SU-DHL-6 (cell line): ENCODE measurements around the gene MAPK14.
"Not testable (repeated sequence)": the region's sequence is repeated elsewhere in the genome, so short reads cannot be mapped to it uniquely, and the experiment has no call there.

ENCODE experiments used
- H2AFZ ChIP-seq: fragments of 200-600 bp; sonication (generic); 2 replicates; pipeline ENCODE4 v1.6.1; 2014; ENCODE audit warnings: low read depth, mild to moderate bottlenecking, moderate library complexity, mixed read lengths, antibody characterized with exemption, low read length; ENCODE audit not compliant: severe bottlenecking
- H3F3A ChIP-seq: fragments of 200-600 bp; shearing (Covaris generic); 2 replicates; pipeline ENCODE4 v1.6.0; 2016; ENCODE audit warnings: antibody characterized with exemption, mild to moderate bottlenecking; ENCODE audit not compliant: insufficient read depth
- H3K27ac ChIP-seq: fragments of 200-600 bp; sonication (generic); 2 replicates; pipeline ENCODE4 v1.5.1; 2016; ENCODE audit warnings: low read depth, mild to moderate bottlenecking, low read length, moderate library complexity, mixed read lengths
- H3K27me3 ChIP-seq: fragments of 200-600 bp; sonication (generic), shearing (Covaris generic); 2 replicates; pipeline ENCODE4 v1.6.0; 2014; ENCODE audit warnings: mild to moderate bottlenecking, low read length
- H3K36me3 ChIP-seq: fragments of 200-600 bp; sonication (generic); 2 replicates; pipeline ENCODE4 v1.6.1; 2014; ENCODE audit warnings: mild to moderate bottlenecking, low read length, mixed read lengths
- H3K4me2 ChIP-seq: fragments of 300-600, 200-600 bp; shearing (Covaris generic), sonication (generic); 2 replicates; pipeline ENCODE4 v1.6.0; 2014; ENCODE audit warnings: low read length, low read depth, mild to moderate bottlenecking; ENCODE audit not compliant: poor library complexity, severe bottlenecking
- H3K4me3 ChIP-seq: fragments of 200-600 bp; sonication (generic); 2 replicates; pipeline ENCODE4 v1.5.1; 2014; ENCODE audit warnings: antibody characterized with exemption, low read length, mild to moderate bottlenecking, mixed read lengths; ENCODE audit not compliant: insufficient read depth, poor library complexity, severe bottlenecking
- H3K79me2 ChIP-seq: fragments of 200-600 bp; sonication (generic); 2 replicates; pipeline ENCODE4 v1.6.1; 2014; ENCODE audit warnings: mild to moderate bottlenecking, low read length, moderate library complexity; ENCODE audit not compliant: insufficient read depth
- H3K9ac ChIP-seq: fragments of 200-600 bp; sonication (generic); 2 replicates; pipeline ENCODE4 v1.7.0; 2014; ENCODE audit warnings: mild to moderate bottlenecking, low read length
- H3K9me2 ChIP-seq: fragments of 200-600 bp; sonication (generic); replicated peaks from 2 replicates; pipeline ENCODE4 v1.6.1; 2014; ENCODE audit warnings: low read length; ENCODE audit not compliant: insufficient read depth
- H3K9me3 ChIP-seq: fragments of 200-600 bp; sonication (generic); 2 replicates; pipeline ENCODE4 v1.6.1; 2014; ENCODE audit warnings: low read length, mixed read lengths; ENCODE audit not compliant: insufficient read depth
- H4K20me1 ChIP-seq: fragments of 200-600 bp; sonication (generic); 2 replicates; pipeline ENCODE4 v1.6.1; 2014; ENCODE audit warnings: low read depth, mild to moderate bottlenecking, antibody characterized with exemption, low read length, moderate library complexity, mixed read lengths
- EZH2phosphoT487 ChIP-seq: fragments of 200-600 bp; sonication (generic), shearing (Covaris generic); conservative IDR thresholded peaks from 2 replicates; pipeline ENCODE4 v1.6.1; 2018; ENCODE audit warnings: mild to moderate bottlenecking, antibody characterized with exemption, low read length, moderate library complexity, mixed read lengths
- TF ChIP-seq, protein P1 (sequence below): fragments of 200-600 bp; sonication (generic); IDR thresholded peaks from one replicate; pipeline ENCODE4 v1.5.1; 2017; ENCODE audit warnings: antibody characterized with exemption, mild to moderate bottlenecking, low read length, moderate library complexity; ENCODE audit not compliant: insufficient read depth, poor library complexity, severe bottlenecking

Gene MAPK14

DNA sequence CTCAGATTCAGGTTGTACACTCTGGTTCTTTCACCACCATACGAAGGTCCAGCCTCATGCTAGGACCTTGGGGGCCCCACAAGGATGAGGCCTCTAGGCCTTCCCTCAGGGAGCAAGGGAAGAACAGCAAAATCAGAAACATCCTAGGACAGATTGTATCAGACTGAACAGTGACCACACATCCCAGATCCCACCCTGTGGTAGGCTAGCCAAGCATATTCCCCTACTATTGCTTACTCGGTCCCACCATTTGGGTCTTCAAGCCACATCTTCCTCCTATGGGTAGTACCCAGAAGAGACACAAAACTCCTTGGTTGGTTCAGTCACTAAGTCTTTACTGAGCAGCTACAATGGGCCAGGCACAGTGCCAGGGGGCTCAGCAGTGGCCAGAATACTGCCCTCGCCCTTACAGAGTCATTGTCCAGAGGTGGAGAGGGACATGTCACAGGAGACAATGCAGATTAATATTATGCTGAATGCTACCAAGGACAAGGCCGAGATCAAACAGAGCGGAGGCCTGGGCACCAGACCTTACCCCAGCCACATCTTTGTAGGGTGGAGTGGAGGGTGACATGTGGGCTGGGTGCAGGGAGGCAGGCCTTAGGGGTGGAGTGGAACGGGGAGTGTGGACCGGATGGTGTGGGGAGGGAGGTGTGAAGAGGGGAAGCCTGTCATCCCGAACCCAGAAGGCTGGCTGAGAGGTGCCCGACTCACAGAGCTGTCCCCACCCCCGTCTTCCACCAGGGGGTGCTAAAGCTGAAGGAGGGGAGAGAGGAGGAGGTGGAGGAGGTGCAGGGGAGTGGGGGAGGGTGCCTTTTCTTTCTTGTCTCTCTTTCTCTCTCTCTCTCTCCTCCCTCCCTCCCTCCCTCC, 95.9 kb downstream of the MAPK14 start:
- peaks cover 18% of the 10 kb centered on the region for H3F3A ChIP-seq
- no peaks in the 10 kb centered on the region for H3K79me2 ChIP-seq
- H3K9me2 ChIP-seq: no peaks in the 10 kb centered on the region
- TF ChIP-seq EZH2phosphoT487: no peak
- TF ChIP-seq, protein P1, sequence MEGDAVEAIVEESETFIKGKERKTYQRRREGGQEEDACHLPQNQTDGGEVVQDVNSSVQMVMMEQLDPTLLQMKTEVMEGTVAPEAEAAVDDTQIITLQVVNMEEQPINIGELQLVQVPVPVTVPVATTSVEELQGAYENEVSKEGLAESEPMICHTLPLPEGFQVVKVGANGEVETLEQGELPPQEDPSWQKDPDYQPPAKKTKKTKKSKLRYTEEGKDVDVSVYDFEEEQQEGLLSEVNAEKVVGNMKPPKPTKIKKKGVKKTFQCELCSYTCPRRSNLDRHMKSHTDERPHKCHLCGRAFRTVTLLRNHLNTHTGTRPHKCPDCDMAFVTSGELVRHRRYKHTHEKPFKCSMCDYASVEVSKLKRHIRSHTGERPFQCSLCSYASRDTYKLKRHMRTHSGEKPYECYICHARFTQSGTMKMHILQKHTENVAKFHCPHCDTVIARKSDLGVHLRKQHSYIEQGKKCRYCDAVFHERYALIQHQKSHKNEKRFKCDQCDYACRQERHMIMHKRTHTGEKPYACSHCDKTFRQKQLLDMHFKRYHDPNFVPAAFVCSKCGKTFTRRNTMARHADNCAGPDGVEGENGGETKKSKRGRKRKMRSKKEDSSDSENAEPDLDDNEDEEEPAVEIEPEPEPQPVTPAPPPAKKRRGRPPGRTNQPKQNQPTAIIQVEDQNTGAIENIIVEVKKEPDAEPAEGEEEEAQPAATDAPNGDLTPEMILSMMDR: peak; percentile 60
- H4K20me1 ChIP-seq: no peaks in the 10 kb centered on the region
- no peaks in the 10 kb centered on the region for H3K9me3 ChIP-seq
- H3K9ac ChIP-seq: no peak overlapping the region
- no peaks in the 10 kb centered on the region for H3K36me3 ChIP-seq
- H3K4me2 ChIP-seq: no peak overlapping the region
- no peak overlapping the region for H2AFZ ChIP-seq
- H3K27me3 ChIP-seq: no peaks in the 10 kb centered on the region
- peak overlapping the region; percentile 10 for H3K27ac ChIP-seq
- no peak overlapping the region for H3K4me3 ChIP-seq

GRCh38 chr6:36124346-36124745, 96.7 kb downstream of the MAPK14 start:
- not testable (repeated sequence) for H3K4me3 ChIP-seq, H3K4me2 ChIP-seq, H4K20me1 ChIP-seq, H3K27ac ChIP-seq, H3K9me3 ChIP-seq, H3K27me3 ChIP-seq, H3K79me2 ChIP-seq, H3K36me3 ChIP-seq, H3K9ac ChIP-seq, H2AFZ ChIP-seq, H3K9me2 ChIP-seq
- peaks cover 11% of the 10 kb centered on the region for H3F3A ChIP-seq

GRCh38 chr6:36124881-36125280, 97.3 kb downstream of the MAPK14 start:
- H2AFZ ChIP-seq: no peak overlapping the region
- no peaks in the 10 kb centered on the region for H4K20me1 ChIP-seq
- H3K27me3 ChIP-seq: no peaks in the 10 kb centered on the region
- H3K27ac ChIP-seq: no peak overlapping the region
- no peak for TF ChIP-seq EZH2phosphoT487
- TF ChIP-seq, protein P1: no peak
- no peak overlapping the region for H3K4me3 ChIP-seq
- H3F3A ChIP-seq: peaks cover 10% of the 10 kb centered on the region
- no peaks in the 10 kb centered on the region for H3K79me2 ChIP-seq
- H3K36me3 ChIP-seq: no peaks in the 10 kb centered on the region
- no peaks in the 10 kb centered on the region for H3K9me2 ChIP-seq
- no peak overlapping the region for H3K4me2 ChIP-seq
- no peak overlapping the region for H3K9ac ChIP-seq
- H3K9me3 ChIP-seq: no peaks in the 10 kb centered on the region

DNA sequence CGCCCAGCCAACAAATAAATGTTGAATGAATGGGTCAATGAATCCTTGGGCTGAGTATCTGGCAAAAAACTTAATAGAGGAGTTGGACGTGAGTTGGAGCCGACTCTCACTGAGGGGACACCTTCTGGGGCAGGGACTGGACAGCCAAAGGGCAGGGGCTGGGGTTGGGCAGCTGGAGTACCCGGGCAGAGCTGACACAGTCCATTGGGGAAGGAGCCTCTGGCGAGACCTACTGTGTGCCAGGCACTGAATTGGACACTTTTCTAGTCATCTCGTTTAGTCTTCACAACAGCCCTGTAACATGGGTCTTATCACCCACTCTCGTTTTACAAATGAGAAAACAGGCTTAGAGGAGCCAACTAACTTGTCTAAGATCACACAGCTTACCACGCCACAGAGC, 98.0 kb downstream of the MAPK14 start:
- Histone ChIP-seq H3K4me2 (no peak overlapping the region), H3K27ac (no peak overlapping the region), H3F3A (peaks cover 10% of the 10 kb centered on the region), H3K79me2 (no peaks in the 10 kb centered on the region), H2AFZ (no peak overlapping the region), H3K27me3 (no peaks in the 10 kb centered on the region), H3K9me2 (no peaks in the 10 kb centered on the region), H3K9ac (no peak overlapping the region), H3K9me3 (no peaks in the 10 kb centered on the region), H4K20me1 (no peaks in the 10 kb centered on the region), H3K36me3 (no peaks in the 10 kb centered on the region), H3K4me3 (no peak overlapping the region)
- TF ChIP-seq, protein P1: no peak
- no peak for TF ChIP-seq EZH2phosphoT487
